Fibroblast of pulmonary artery (primary cell): ENCODE results near the gene HOXB7.
A peak's percentile ranks its signal among the peaks of the same experiment; 100 is the strongest.

ENCODE experiments used
- DNase-seq: peaks from one replicate; pipeline ENCODE4 v3.0.0-alpha.2; 2010; ENCODE audit warnings: low read depth
- H3K4me3 ChIP-seq: replicated peaks from 2 replicates; pipeline ENCODE4 v1.5.1; 2011; ENCODE audit warnings: low read depth, mild to moderate bottlenecking, control low read depth, low read length, moderate library complexity
- TF ChIP-seq, protein P1 (sequence below): IDR thresholded peaks from 2 replicates; pipeline ENCODE4 v1.5.1; 2011; ENCODE audit warnings: mild to moderate bottlenecking, control low read depth, low read length, inconsistent platforms; ENCODE audit errors: missing control alignments

HOXB7 gene

DNA sequence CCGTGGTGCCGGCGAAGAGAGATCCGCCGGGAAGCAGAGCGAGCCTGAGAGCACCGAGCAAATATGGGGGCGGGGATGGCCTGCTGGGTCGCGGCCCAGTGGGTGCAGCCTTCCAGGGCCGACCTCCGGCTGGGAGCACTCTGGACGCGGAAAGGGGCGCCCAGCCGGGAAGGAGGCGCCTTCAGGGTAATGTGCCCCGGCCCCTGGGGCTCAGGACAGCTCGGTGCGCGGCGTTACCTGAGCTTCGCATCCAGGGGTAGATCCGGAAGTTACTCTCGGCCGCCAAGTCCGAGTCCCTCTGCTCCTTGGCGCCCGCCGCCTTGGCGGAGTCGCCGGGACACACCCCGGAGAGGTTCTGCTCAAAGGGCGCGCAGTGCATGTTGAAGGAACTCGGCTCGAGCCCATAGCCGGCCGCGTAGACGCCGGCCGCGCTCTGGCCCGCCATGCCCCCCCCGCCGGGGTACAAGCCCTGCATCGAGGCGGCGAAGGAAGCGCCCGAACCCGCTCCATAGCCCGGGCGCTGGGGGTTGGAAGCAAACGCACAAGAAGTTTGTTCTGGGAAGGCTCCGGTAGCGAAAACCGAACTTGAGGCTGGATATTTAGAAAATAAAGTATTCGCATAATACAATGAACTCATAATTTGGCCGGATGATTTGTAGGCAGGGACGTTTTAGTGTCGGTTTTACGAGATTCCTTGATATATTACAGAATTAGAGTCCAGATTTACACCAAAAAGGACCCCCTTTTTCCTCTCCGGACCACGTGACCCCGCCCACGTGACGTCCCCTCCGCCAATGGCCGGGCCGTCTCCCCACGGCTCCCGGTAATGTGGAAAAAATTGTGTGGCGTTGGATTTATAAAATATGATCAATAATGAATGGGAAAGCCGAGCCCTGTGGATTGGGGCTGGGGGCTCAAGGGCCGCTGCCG lies at the start of gene HOXB7:
HOXB7 (minus strand) TSS at position 736 of the 930 bp plus-strand sequence; CDS start at position 637, 99 bp downstream.
- TF ChIP-seq, protein P1, sequence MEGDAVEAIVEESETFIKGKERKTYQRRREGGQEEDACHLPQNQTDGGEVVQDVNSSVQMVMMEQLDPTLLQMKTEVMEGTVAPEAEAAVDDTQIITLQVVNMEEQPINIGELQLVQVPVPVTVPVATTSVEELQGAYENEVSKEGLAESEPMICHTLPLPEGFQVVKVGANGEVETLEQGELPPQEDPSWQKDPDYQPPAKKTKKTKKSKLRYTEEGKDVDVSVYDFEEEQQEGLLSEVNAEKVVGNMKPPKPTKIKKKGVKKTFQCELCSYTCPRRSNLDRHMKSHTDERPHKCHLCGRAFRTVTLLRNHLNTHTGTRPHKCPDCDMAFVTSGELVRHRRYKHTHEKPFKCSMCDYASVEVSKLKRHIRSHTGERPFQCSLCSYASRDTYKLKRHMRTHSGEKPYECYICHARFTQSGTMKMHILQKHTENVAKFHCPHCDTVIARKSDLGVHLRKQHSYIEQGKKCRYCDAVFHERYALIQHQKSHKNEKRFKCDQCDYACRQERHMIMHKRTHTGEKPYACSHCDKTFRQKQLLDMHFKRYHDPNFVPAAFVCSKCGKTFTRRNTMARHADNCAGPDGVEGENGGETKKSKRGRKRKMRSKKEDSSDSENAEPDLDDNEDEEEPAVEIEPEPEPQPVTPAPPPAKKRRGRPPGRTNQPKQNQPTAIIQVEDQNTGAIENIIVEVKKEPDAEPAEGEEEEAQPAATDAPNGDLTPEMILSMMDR, result no peak
- H3K4me3 ChIP-seq, result peak within 1 kb of the TSS; percentile 41
- no peak for DNase-seq

DNA sequence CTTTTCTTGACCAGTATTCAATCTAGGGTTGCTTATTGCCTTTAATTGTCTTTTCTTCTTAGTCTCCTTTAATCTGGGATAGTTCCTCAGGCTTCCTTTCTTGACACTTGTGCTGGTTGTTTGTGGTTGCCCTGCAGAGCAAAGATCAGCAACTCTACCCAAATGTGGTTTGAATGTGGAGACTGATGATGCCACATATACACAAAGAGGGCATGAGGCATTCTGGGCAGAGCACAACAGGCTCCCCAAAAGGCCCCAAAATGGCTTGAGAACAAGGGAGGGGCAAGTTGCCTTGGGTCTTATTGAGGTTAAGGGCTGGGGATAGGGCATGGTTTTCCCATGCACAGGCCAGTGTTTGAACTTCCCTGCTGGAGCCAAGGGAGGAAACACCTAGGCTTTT lies 45.1 kb upstream of the HOXB7 start:
- no peak for DNase-seq
- no peak overlapping the region for H3K4me3 ChIP-seq
- TF ChIP-seq, protein P1, result no peak

DNA sequence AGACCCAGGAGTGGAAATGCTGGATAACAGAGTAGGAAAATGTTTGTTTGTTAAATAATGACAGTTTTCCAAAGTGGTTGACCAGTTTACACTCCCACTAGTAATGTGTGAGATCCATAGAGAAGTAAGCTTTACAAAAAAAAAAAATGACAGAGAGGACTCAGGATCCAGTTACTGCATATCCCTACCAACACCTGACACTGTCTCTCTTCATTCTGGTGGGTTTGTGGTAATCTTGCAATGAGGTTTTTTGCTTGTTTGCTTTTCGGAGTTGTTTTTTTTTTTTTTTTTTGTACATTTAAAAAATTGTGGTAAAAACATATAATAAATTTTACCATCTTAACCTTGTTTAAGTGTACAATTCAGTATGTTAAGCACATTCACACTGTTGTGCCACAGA lies 38.9 kb upstream of the HOXB7 start:
- no peak for DNase-seq
- TF ChIP-seq, protein P1, result no peak
- H3K4me3 ChIP-seq, result no peak overlapping the region

DNA sequence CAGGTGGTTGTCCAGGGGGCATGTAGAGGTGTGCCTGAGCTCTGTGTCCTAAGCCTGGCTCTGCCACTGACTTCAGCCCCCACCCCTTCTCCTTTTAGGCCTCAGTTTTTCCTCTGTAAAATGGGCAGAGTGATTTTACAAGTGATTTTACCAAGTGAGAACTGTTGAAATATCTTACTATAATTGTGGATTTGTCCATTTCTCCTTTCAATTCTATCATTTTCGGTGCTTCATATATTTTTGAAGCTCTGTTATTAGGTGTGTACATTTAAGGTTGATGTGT lies 37.1 kb upstream of the HOXB7 start:
- no peak overlapping the region for H3K4me3 ChIP-seq
- TF ChIP-seq, protein P1, result no peak
- DNase-seq, result no peak

DNA sequence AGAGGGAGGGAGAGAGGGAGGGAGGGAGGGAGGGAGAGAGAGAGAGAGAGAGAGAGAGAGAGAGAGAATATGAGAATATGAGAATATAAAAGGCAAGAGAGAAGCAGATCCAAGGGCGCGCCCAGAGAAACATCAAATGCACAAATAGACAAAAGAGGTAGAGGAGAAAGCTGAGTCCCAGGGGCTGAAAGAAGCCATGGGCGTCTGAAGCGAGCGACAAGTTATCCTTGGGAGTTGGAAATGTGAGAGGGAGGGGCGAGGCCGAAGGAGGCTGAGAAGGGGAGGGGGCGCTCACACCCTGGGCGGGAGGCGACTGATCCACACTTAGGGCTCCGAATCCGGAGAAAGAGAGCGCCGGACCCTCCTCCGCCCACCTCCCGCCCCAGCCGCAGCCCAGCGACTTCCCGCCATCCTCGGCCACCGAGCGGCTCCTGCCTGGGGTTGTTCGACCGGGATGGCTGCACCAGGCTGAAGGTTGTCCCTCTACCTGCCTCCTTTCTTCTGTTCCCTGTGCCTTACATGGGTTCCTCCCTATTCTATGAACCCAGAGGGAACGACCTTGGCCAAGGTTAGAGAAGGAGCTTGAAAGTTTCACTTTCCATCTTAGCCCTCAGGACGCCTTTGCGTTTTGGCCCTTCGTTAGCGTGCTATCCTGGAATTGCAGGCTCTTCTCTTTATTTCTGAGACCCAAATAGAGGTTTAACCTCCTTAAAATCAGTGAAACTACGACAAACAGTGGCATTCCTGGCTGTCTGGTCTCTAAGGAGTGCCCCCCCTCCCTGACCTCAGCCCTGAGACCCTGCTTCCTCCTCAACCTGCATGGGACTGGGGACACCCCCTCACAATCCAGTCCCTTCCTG lies 36.5 kb upstream of the HOXB7 start:
- TF ChIP-seq, protein P1, result no peak
- H3K4me3 ChIP-seq, result peak overlapping the region; percentile 44
- DNase-seq, result no peak

DNA sequence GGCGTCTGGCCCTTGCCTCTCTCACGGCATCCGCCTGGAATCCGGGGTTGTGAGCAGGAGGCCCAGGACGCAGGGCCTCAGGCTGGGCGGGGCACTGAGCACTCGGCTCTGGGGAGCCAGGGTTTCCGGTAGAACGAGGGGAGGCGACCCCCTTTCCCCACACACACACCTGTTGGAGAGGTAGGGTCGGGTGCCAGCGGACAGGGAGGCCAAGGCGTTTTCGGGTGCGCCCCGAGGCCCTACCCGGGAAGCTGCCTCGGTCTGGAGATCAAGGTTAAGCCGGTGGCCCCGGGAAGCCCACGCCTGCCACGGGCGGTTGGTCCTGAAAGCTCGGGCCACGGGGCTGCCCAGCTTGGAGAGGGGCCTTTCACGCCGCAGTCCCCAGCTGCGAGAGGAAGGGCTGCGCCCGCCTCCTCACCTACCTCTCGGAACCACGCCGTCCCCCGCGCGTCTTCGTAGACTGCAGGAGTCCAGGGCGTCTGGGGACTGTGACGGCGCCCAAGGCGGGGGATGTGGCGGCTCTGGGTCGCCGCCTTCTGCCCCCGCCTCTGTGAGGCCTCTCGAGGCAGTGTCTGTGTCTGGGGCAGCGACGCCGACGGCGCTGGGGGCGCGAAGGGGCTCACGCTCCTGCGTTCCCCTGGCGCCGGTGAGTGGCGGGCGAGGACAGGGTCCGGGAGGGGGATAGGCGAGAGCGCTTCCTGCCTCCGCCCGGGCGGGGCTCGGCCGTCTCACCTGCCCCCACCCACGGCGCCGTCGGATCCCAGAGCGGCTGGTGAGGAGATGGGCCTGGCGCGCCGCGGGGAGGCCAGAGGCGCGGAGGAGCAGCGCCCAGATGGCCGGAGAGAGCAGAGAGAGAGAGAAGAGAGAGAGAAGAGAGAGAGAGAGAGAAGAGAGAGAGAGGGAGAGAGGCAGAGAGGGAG lies 35.6 kb upstream of the HOXB7 start:
- no peak overlapping the region for H3K4me3 ChIP-seq
- TF ChIP-seq, protein P1, result no peak
- no peak for DNase-seq
